Colonic mucosa (tissue), 4 donors: ENCODE results near the gene APOLD1. TPM values are rescaled to one million over a fixed set of nuclear protein-coding genes. Genes with fewer than 3 reads are reported as not detected.
A peak's percentile ranks its signal among the peaks of the same experiment; 100 is the strongest.

Experiments
- DNase-seq: peaks from one replicate; pipeline ENCODE4 v3.0.0-alpha.2; 2020
- H3K27ac ChIP-seq: fragments of 200-600 bp; one replicate; pipeline ENCODE4 v1.8.0; 2021
- H3K27me3 ChIP-seq: fragments of 200-600 bp; one replicate; pipeline ENCODE4 v1.8.0; 2021
- H3K36me3 ChIP-seq: fragments of 200-600 bp; one replicate; pipeline ENCODE4 v1.8.0; 2021
- H3K4me1 ChIP-seq: fragments of 200-600 bp; one replicate; pipeline ENCODE4 v1.8.0; 2021; ENCODE audit warnings: mild to moderate bottlenecking
- H3K4me3 ChIP-seq: fragments of 200-600 bp; one replicate; pipeline ENCODE4 v1.8.0; 2021
- H3K9ac ChIP-seq, 2 donors: one replicate each; pipeline ENCODE4 v1.7.0; 2013; ENCODE audit warnings: control low read depth in 2 of 2, low read depth in 2 of 2, low read length in 2 of 2
- H3K9me3 ChIP-seq: fragments of 200-600 bp; one replicate; pipeline ENCODE4 v1.8.0; 2021
- CTCF ChIP-seq: fragments of 200-600 bp; IDR thresholded peaks from one replicate; pipeline ENCODE4 v1.8.0; 2022; ENCODE audit warnings: antibody characterized with exemption, mild to moderate bottlenecking
- intact Hi-C: fragments of 100-400 bp; cut with DNase I; formaldehyde crosslinking; loops from one replicate; pipeline ENCODE4 v1.14.1; 2022
- total RNA-seq, 2 donors: library from RNA; stranded (reverse); fragmentation: NEBNext Ultra II Directional in 1 of 2; extraction: Animal tissue kit (Norgen Biotek cat#: 25700) in 1 of 2; gene quantifications; one replicate each; pipeline ENCODE4 v1.2.1, GENCODE V29; 2021
- donor health status: healthy.
- donor health status: DM: no; HTN: no; CAD: no.
- donor health status: DM: no; HTN: no; CAD: no.

The APOLD1 gene
- total RNA-seq, 2 donors from 2014 or later = 2.6 to 5.4 TPM

GRCh38 chr12:12786706-12787601 is 1.5 kb downstream of the APOLD1 start:
- H3K9me3 ChIP-seq = no peaks in the 10 kb centered on the region
- H3K9ac ChIP-seq = peak overlapping the region; percentile 87 to 92
- intact Hi-C loops = loop anchor here (5.0 kb wide), 1 partner anchor 195 kb away; no protein-coding TSS in a partner anchor
- DNase-seq = peak; percentile 71
- H3K4me3 ChIP-seq = peak overlapping the region; percentile 62
- no peaks in the 10 kb centered on the region for H3K36me3 ChIP-seq
- no peak for TF ChIP-seq CTCF
- H3K27ac ChIP-seq = peak overlapping the region; percentile 89
- peaks cover 6% of the 10 kb centered on the region for H3K4me1 ChIP-seq
- no peaks in the 10 kb centered on the region for H3K27me3 ChIP-seq

GRCh38 chr12:12788131-12788530 is 2.7 kb downstream of the APOLD1 start:
- no peak overlapping the region for H3K4me3 ChIP-seq
- H3K9ac ChIP-seq = peak overlapping the region in 1 of 2 donors; percentile 92
- TF ChIP-seq CTCF = no peak
- H3K4me1 ChIP-seq = peaks cover 6% of the 10 kb centered on the region
- intact Hi-C loops = loop anchor here (5.0 kb wide), 1 partner anchor 194 kb away; no protein-coding TSS in a partner anchor
- no peaks in the 10 kb centered on the region for H3K27me3 ChIP-seq
- no peak for DNase-seq
- H3K27ac ChIP-seq = peak overlapping the region; percentile 89
- no peaks in the 10 kb centered on the region for H3K9me3 ChIP-seq
- no peaks in the 10 kb centered on the region for H3K36me3 ChIP-seq

GRCh38 chr12:12788675-12789368 is 3.4 kb downstream of the APOLD1 start:
- intact Hi-C loops = loop anchor here (5.0 kb wide), 1 partner anchor 193 kb away; no protein-coding TSS in a partner anchor
- H3K36me3 ChIP-seq = no peaks in the 10 kb centered on the region
- H3K9me3 ChIP-seq = no peaks in the 10 kb centered on the region
- H3K4me3 ChIP-seq = no peak overlapping the region
- peak; percentile 82 for DNase-seq
- peak; percentile 69 for TF ChIP-seq CTCF
- H3K4me1 ChIP-seq = peaks cover 6% of the 10 kb centered on the region
- H3K27me3 ChIP-seq = no peaks in the 10 kb centered on the region
- no peak overlapping the region for H3K27ac ChIP-seq
- H3K9ac ChIP-seq = peak overlapping the region in 1 of 2 donors; percentile 92

- peaks cover 6% of the 10 kb centered on the region for H3K4me1 ChIP-seq
- no peak for TF ChIP-seq CTCF
- H3K4me3 ChIP-seq = no peak overlapping the region
- H3K27me3 ChIP-seq = no peaks in the 10 kb centered on the region
- H3K9me3 ChIP-seq = no peaks in the 10 kb centered on the region
- H3K27ac ChIP-seq = no peak overlapping the region
- DNase-seq = no peak
- no peak overlapping the region for H3K9ac ChIP-seq
- intact Hi-C loops = no loop called here
- no peaks in the 10 kb centered on the region for H3K36me3 ChIP-seq
Measured at GRCh38 chr12:12790956-12791355, 5.5 kb downstream of the APOLD1 start.

GRCh38 chr12:12791756-12792369 is 6.4 kb downstream of the APOLD1 start:
- TF ChIP-seq CTCF = no peak
- H3K27me3 ChIP-seq = no peaks in the 10 kb centered on the region
- no peaks in the 10 kb centered on the region for H3K36me3 ChIP-seq
- DNase-seq = no peak
- peak overlapping the region in 1 of 2 donors; percentile 3 for H3K9ac ChIP-seq
- peaks cover 6% of the 10 kb centered on the region for H3K4me1 ChIP-seq
- no peaks in the 10 kb centered on the region for H3K9me3 ChIP-seq
- H3K27ac ChIP-seq = no peak overlapping the region
- intact Hi-C loops = no loop called here
- no peak overlapping the region for H3K4me3 ChIP-seq
